Mesodermal cell (in vitro differentiated cells): ENCODE measurements around the gene CTXN3.

Source experiments
- H3K27ac ChIP-seq: 2 replicates; pipeline ENCODE4 v1.7.0; 2013; ENCODE audit warnings: mild to moderate bottlenecking, low read depth, low read length, moderate library complexity; ENCODE audit not compliant: severe bottlenecking
- H3K36me3 ChIP-seq: 2 replicates; pipeline ENCODE4 v1.7.1; 2013; ENCODE audit warnings: mild to moderate bottlenecking, low read length, moderate library complexity; ENCODE audit not compliant: control insufficient read depth, insufficient read depth
- H3K4me1 ChIP-seq: one replicate; pipeline ENCODE4 v1.7.1; 2013; ENCODE audit warnings: mild to moderate bottlenecking, low read length; ENCODE audit not compliant: insufficient read depth, control insufficient read depth, poor library complexity, severe bottlenecking
- H3K4me3 ChIP-seq: 2 replicates; pipeline ENCODE4 v1.7.0; 2013; ENCODE audit warnings: low read length, control low read depth, mild to moderate bottlenecking; ENCODE audit not compliant: insufficient read depth, poor library complexity, severe bottlenecking; ENCODE audit errors: extremely low read depth
- H3K9me3 ChIP-seq: 2 replicates; pipeline ENCODE4 v1.7.1; 2013; ENCODE audit warnings: mild to moderate bottlenecking, low read length, moderate library complexity; ENCODE audit not compliant: control insufficient read depth
- WGBS, 2 experiments: methylation state at CpG; one replicate each; pipeline ENCODE4 v1.1.5; 2013; ENCODE audit warnings: missing lambda C conversion rate in 2 of 2; ENCODE audit not compliant: insufficient coverage in 2 of 2; 5-methylcytosine and 5-hydroxymethylcytosine counted together

The CTXN3 gene

GRCh38 chr5:127696683-127697082, 47.8 kb downstream of the CTXN3 start:
- Histone ChIP-seq H3K36me3 (no peaks in the 10 kb centered on the region), H3K27ac (no peak overlapping the region), H3K4me3 (no peak overlapping the region), H3K4me1 (peaks cover 9% of the 10 kb centered on the region), H3K9me3 (no peaks in the 10 kb centered on the region)
- WGBS, 2 experiments = 70 to 90% methylated on average over 2 to 3 of the region's 6 CpGs

GRCh38 chr5:127697894-127698600, 49.2 kb downstream of the CTXN3 start:
- Histone ChIP-seq H3K9me3 (no peaks in the 10 kb centered on the region), H3K4me1 (peaks cover 9% of the 10 kb centered on the region), H3K4me3 (no peak overlapping the region), H3K36me3 (no peaks in the 10 kb centered on the region), H3K27ac (no peak overlapping the region)
- 75% methylated on average over 1 of the region's 2 CpGs for WGBS, 2 experiments

DNA sequence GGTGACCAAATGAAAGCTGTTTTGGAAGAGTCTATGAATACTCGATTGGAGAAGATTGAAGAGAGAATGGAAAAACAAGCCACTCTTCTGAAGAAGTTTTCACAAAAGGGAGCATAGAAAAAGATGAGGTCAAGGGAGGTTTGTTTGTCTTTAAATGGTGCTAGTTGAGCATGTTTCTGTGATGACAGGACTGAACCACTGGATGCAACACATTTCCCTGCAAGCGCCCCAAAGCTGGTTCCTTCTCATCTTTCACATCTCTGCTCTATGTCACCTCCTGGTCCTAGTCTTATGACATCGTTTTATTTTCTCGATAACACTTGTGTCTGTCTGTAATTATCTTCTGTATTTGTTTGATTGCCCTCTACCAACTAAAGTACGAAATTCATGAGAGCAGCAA, 50.5 kb downstream of the CTXN3 start:
- Histone ChIP-seq H3K4me3 (no peak overlapping the region), H3K9me3 (no peaks in the 10 kb centered on the region), H3K4me1 (peaks cover 9% of the 10 kb centered on the region), H3K27ac (no peak overlapping the region), H3K36me3 (no peaks in the 10 kb centered on the region)
- 87 to 94% methylated on average over 1 to 3 of the region's 5 CpGs for WGBS, 2 experiments

GRCh38 chr5:127700237-127700766, 51.4 kb downstream of the CTXN3 start:
- H3K36me3 ChIP-seq = no peaks in the 10 kb centered on the region
- WGBS, 2 experiments = 30 to 90% methylated on average over 1 to 3 of the region's 6 CpGs
- no peak overlapping the region for H3K27ac ChIP-seq
- no peaks in the 10 kb centered on the region for H3K9me3 ChIP-seq
- H3K4me3 ChIP-seq = no peak overlapping the region
- peaks cover 13% of the 10 kb centered on the region for H3K4me1 ChIP-seq

- Histone ChIP-seq H3K27ac (no peak overlapping the region), H3K9me3 (no peaks in the 10 kb centered on the region), H3K4me1 (peaks cover 9% of the 10 kb centered on the region), H3K36me3 (no peaks in the 10 kb centered on the region), H3K4me3 (no peak overlapping the region)
- WGBS, 2 experiments = 100% methylated on average over 2 of the region's 2 CpGs
Measured at GRCh38 chr5:127702434-127702833, 53.6 kb downstream of the CTXN3 start.

DNA sequence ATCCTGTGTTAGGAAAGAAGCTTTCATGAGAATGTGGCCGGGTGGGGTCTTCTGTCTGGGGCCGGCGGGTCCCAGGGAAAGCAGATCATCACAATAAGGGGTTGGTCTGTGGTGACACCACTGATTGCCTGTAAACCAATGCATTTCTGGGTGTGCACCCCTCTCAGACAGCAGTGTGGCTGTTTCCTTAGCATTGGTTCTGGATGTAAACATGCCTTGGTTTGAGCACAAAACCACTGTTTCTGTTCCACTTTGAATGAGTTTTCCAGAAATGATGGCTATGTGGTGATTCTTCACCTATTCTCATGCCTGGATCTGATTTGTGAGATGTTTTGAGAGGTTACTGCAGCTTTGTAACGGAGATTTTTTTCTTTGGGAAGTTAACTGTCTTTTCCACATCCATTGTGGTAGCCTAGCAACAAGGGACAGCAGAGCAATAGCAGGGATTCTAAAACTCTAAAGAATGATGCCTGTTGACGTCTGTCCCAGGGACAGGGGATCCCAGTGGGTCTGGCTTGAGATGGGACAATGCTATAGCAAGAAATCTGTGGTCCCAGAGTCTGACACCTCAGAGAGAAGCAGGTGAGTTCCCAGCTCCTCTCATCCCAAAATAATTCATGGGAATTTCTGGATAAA, 54.2 kb downstream of the CTXN3 start, which contains the start of gene CCDC192:
TSS of gene CCDC192 (plus strand) at position 466 of the 636 bp plus-strand sequence. CDS start at position 521, 55 bp downstream.
- no peak within 1 kb of the TSS for H3K4me3 ChIP-seq
- H3K9me3 ChIP-seq = no peaks in the 10 kb centered on the region
- no peak within 1 kb of the TSS for H3K27ac ChIP-seq
- WGBS, 2 experiments = 81% methylated on average over 4 to 5 of the region's 5 CpGs
- peaks cover 9% of the 10 kb centered on the region for H3K4me1 ChIP-seq
- no peaks in the 10 kb centered on the region for H3K36me3 ChIP-seq

DNA sequence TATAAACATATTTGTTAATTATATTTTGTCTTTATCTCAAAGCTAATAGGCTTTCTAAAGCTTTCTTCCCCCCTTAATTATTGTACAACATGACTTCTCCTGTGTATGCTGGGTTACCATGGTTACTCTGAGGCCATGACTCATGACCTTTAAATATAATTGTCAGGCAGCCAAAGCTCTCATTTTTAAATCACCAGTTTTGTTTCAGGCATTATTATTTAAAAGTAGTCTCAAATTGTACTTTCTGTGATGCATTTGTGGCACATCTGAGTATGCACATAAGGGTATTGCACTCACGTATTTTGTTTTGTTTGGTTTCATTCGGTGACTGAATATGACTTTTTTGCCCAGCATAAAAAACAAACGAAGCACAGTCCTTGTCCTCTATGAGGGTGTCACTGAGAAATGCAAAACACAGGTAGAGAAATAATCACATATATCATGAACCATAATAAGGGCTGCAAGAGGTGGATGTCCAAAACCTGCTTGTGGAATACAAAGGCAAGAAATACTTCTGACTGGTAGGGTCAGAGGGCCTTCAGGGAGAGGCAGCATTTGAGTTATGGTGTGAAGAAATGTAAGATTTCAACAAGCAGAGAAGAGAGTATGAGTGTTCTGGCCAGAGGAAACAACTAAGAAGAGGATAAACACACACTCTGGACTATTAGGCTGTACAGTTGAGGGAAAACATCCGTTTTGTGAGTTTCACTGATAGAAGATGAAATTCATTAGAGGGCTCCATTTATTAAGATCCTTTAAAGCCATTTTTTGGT, 56.4 kb downstream of the CTXN3 start:
- peaks cover 5% of the 10 kb centered on the region for H3K4me1 ChIP-seq
- no peaks in the 10 kb centered on the region for H3K9me3 ChIP-seq
- 85 to 88% methylated on average over 3 to 4 of the region's 4 CpGs for WGBS, 2 experiments
- no peaks in the 10 kb centered on the region for H3K36me3 ChIP-seq
- H3K27ac ChIP-seq = peak overlapping the region; percentile 76
- H3K4me3 ChIP-seq = no peak overlapping the region

- Histone ChIP-seq H3K9me3 (no peaks in the 10 kb centered on the region), H3K36me3 (no peaks in the 10 kb centered on the region), H3K27ac (no peak overlapping the region), H3K4me3 (no peak overlapping the region), H3K4me1 (peaks cover 5% of the 10 kb centered on the region)
- WGBS, 2 experiments = 95 to 100% methylated on average over 1 of the region's 1 CpG
Measured at GRCh38 chr5:127706691-127707090, 57.8 kb downstream of the CTXN3 start.

GRCh38 chr5:127707209-127707608, 58.3 kb downstream of the CTXN3 start:
- Histone ChIP-seq H3K4me1 (peaks cover 5% of the 10 kb centered on the region), H3K36me3 (no peaks in the 10 kb centered on the region), H3K4me3 (no peak overlapping the region), H3K27ac (no peak overlapping the region), H3K9me3 (no peaks in the 10 kb centered on the region)
- WGBS, 2 experiments = 92% methylated on average over 1 of the region's 3 CpGs; no CpG with 5 or more reads in 1 of the 2 experiments
